DOHH2 (cell line): Measurements from ENCODE around the gene PRSS12.

Experiments
- H3F3A ChIP-seq: fragments of 200-600 bp; sonication (generic), shearing (Covaris generic); 2 replicates; pipeline ENCODE4 v1.6.0; 2016; ENCODE audit warnings: antibody characterized with exemption, mild to moderate bottlenecking; ENCODE audit not compliant: control insufficient read depth, insufficient read depth
- H3K27ac ChIP-seq: fragments of 200-600 bp; sonication (generic); 2 replicates; pipeline ENCODE4 v1.5.1; 2014; ENCODE audit warnings: low read depth, mild to moderate bottlenecking, low read length, moderate library complexity
- H3K27me3 ChIP-seq: fragments of 200-600 bp; sonication (generic); 2 replicates; pipeline ENCODE4 v1.6.1; 2014; ENCODE audit warnings: mild to moderate bottlenecking, low read length, mixed read lengths; ENCODE audit not compliant: control insufficient read depth
- H3K36me3 ChIP-seq: fragments of 200-600 bp; sonication (generic); 2 replicates; pipeline ENCODE4 v1.6.1; 2014; ENCODE audit warnings: mild to moderate bottlenecking, low read length, moderate library complexity, mixed read lengths; ENCODE audit not compliant: control insufficient read depth
- H3K4me1 ChIP-seq: fragments of 200-600 bp; sonication (generic); 2 replicates; pipeline ENCODE4 v1.6.1; 2014; ENCODE audit warnings: mild to moderate bottlenecking, low read length, mixed read lengths; ENCODE audit not compliant: control insufficient read depth
- H3K4me2 ChIP-seq: fragments of 200-600 bp; sonication (generic); 2 replicates; pipeline ENCODE4 v1.6.0; 2014; ENCODE audit warnings: mild to moderate bottlenecking, low read length, moderate library complexity
- H3K4me3 ChIP-seq: fragments of 200-600 bp; sonication (generic); 2 replicates; pipeline ENCODE4 v1.5.1; 2014; ENCODE audit warnings: mild to moderate bottlenecking, low read length, mixed read lengths
- H3K79me2 ChIP-seq: fragments of 200-600 bp; sonication (generic); 2 replicates; pipeline ENCODE4 v1.6.1; 2014; ENCODE audit warnings: mild to moderate bottlenecking, low read length, mixed read lengths; ENCODE audit not compliant: control insufficient read depth
- H3K9me2 ChIP-seq: fragments of 200-600 bp; sonication (generic); replicated peaks from 2 replicates; pipeline ENCODE4 v1.6.1; 2014; ENCODE audit warnings: mild to moderate bottlenecking, low read length, mixed read lengths; ENCODE audit not compliant: control insufficient read depth
- H3K9me3 ChIP-seq: fragments of 200-600 bp; sonication (generic); 2 replicates; pipeline ENCODE4 v1.6.1; 2014; ENCODE audit warnings: antibody characterized with exemption, low read length, mixed read lengths; ENCODE audit not compliant: control insufficient read depth, insufficient read depth
- H4K20me1 ChIP-seq: fragments of 200-600 bp; sonication (generic); 2 replicates; pipeline ENCODE4 v1.6.0; 2014; ENCODE audit warnings: low read depth, mild to moderate bottlenecking, antibody characterized with exemption, low read length, moderate library complexity; ENCODE audit not compliant: control insufficient read depth, insufficient read depth
- CTCF ChIP-seq: fragments of 200-600 bp; sonication (generic); IDR thresholded peaks from one replicate; pipeline ENCODE4 v1.5.1; 2014; ENCODE audit warnings: antibody characterized with exemption, mild to moderate bottlenecking, low read depth, low read length; ENCODE audit not compliant: poor library complexity, severe bottlenecking
- EZH2phosphoT487 ChIP-seq: fragments of 200-600 bp; sonication (generic); IDR thresholded peaks from 2 replicates; pipeline ENCODE4 v1.6.1; 2017; ENCODE audit warnings: borderline replicate concordance, mild to moderate bottlenecking, antibody characterized with exemption, low read length, moderate library complexity, mixed read lengths

PRSS12 gene

GRCh38 chr4:118249890-118250289 lies 102.9 kb downstream of the PRSS12 start:
- H3K4me2 ChIP-seq = no peak overlapping the region
- H4K20me1 ChIP-seq = no peaks in the 10 kb centered on the region
- no peaks in the 10 kb centered on the region for H3K9me3 ChIP-seq
- no peaks in the 10 kb centered on the region for H3K79me2 ChIP-seq
- TF ChIP-seq EZH2phosphoT487 (no peak), CTCF (no peak)
- no peaks in the 10 kb centered on the region for H3K27me3 ChIP-seq
- H3K27ac ChIP-seq = no peak overlapping the region
- H3K4me3 ChIP-seq = no peak overlapping the region
- H3K9me2 ChIP-seq = no peaks in the 10 kb centered on the region
- H3F3A ChIP-seq = no peaks in the 10 kb centered on the region
- no peaks in the 10 kb centered on the region for H3K36me3 ChIP-seq
- H3K4me1 ChIP-seq = no peaks in the 10 kb centered on the region

GRCh38 chr4:118237531-118237930 lies 115.3 kb downstream of the PRSS12 start:
- no peaks in the 10 kb centered on the region for H3K79me2 ChIP-seq
- no peaks in the 10 kb centered on the region for H3K4me1 ChIP-seq
- H3K9me3 ChIP-seq = no peaks in the 10 kb centered on the region
- H3K27me3 ChIP-seq = no peaks in the 10 kb centered on the region
- H3K27ac ChIP-seq = no peak overlapping the region
- H3K9me2 ChIP-seq = no peaks in the 10 kb centered on the region
- H4K20me1 ChIP-seq = no peaks in the 10 kb centered on the region
- H3K4me3 ChIP-seq = no peak overlapping the region
- no peak for TF ChIP-seq EZH2phosphoT487
- no peak for TF ChIP-seq CTCF
- H3F3A ChIP-seq = no peaks in the 10 kb centered on the region
- no peak overlapping the region for H3K4me2 ChIP-seq
- no peaks in the 10 kb centered on the region for H3K36me3 ChIP-seq

- Histone ChIP-seq H3K9me2 (no peaks in the 10 kb centered on the region), H4K20me1 (no peaks in the 10 kb centered on the region), H3K4me2 (no peak overlapping the region), H3K4me1 (no peaks in the 10 kb centered on the region), H3K4me3 (no peak overlapping the region), H3K9me3 (no peaks in the 10 kb centered on the region), H3K27me3 (no peaks in the 10 kb centered on the region), H3K79me2 (no peaks in the 10 kb centered on the region), H3K36me3 (no peaks in the 10 kb centered on the region), H3F3A (no peaks in the 10 kb centered on the region), H3K27ac (no peak overlapping the region)
- TF ChIP-seq EZH2phosphoT487 (no peak), CTCF (no peak)
Observed at GRCh38 chr4:118235566-118236120, 117.2 kb downstream of the PRSS12 start.
